ENCODE measurements around the gene AK4.

GRCh38 chr1:65211331-65211730 lies 63.3 kb downstream of the AK4 start:
- no peak for TF ChIP-seq CTCF (IDR thresholded peaks at IDR 0.05)
- no peak for TF ChIP-seq ZFX (IDR thresholded peaks at IDR 0.05; ENCODE audit: borderline replicate concordance)

All from 22Rv1 (cell line).